ENCODE data around the gene PICK1. TPM values are rescaled to one million over a fixed set of nuclear protein-coding genes. Genes with fewer than 3 reads are reported as not detected.

PICK1 gene
- total RNA-seq, 1 experiment from 2014 or later: 6.5 TPM

GRCh38 chr22:38087855-38088254 is 30.7 kb downstream of the PICK1 start:
- DNase-seq (ENCODE audit: low read depth): no peak

- peak; percentile 33 for DNase-seq (ENCODE audit: low read depth)
These were observed 31.6 kb downstream of the PICK1 start for GRCh38 chr22:38088629-38089473.

DNA sequence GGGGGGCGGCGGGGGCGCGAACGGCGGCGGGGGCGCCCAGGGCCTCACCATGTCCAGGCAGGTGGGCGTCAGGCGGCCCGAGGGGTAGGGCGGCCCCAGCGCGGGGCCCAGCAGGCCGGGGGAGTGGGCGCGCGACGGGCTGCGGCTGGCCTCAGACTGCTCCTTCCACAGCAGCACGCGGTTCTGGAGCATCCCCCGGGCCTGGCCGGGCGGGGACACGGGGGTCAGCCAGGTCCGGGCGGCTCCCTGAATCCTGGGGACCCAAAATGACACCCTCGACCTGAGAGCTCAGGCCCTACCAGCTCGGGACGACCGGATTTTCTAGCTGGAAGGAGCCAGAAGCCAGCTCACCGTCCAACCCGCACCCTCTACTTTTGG is 32.3 kb downstream of the PICK1 start:
- DNase-seq (ENCODE audit: low read depth): no peak

- DNase-seq (ENCODE audit: low read depth): no peak
These were observed 39.9 kb downstream of the PICK1 start for GRCh38 chr22:38097058-38097457.

DNA sequence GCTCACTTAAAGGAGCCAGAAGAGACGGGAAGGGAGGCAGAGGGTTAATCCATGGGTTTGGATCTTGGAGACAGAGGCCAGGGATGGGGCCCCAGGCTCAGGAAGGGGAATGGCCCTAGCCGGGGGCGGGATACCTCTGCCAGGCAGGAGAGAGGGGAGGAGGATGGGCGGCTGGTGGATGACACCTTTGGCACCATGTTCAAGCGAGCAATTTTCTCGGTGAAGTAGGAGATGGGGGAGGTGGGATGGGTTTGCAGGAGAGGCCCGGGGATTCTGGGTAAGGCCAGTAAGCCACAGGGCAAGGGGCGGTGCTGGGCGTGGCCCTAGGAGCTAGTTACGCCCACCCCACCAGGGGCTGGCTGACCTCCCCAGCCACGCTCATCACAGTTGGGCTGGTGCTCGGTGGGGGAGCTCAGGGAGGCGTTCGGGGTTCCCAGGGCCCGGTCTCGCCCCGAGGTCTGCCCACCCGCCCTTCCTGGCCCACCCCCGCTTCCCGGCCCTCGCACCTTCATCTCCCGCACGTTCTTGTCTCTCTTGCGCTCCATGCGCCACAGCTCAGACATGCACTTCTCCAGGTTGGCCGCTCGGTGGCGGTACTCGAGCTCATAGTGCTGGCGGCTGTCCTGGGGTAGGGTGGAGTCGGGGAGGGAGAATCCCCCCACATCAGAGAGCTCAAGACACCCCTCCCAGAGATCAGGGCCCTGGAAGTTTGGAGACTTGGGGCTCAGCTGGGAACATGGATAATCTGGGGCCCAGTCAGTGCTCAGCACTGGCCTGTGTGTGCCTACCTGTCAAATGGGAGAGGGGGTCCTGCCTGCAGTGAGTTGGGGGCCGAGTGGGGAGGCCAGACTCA is 40.6 kb downstream of the PICK1 start:
- DNase-seq (ENCODE audit: low read depth): no peak

DNA sequence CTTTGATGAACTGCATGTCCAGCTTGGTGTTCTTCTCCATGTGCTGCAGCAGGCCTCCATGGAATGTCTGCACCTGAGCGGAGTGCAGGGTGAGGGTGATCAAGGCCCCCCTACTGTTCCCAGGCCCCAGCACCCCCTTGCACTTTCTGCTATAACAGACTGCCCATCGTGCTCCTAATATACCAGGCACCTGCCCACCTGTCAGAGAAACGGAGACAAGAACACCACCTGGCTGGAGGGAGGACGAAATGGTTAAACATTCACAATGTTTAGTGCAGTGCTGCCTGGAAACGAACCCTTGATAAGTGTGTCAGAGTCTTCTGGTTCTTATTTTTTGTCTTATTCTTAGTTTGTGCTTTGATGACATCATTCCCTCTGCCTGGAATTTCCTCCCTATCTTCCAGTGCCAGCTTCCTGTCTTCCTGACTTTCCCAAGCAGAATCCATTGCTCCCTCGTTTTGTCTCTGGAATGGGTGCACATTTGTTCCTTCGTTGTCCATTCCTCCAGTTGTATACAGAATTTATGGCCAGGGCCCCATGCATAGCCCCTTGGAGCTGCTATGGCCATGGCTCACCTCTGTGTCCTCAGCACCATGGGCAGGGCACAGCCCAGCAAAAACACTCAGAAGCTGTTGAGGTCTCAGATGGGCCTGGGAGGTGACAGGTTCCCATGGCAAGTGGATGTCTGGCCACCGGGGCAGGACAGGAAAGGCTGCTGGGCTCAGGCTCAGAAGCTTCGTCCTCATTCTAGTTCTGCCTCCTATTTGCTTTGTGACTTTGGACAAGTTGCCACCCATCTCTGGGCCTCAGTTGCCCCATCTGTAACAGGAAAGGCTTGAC is 41.4 kb downstream of the PICK1 start:
- no peak for DNase-seq (ENCODE audit: low read depth)

GRCh38 chr22:38103641-38104040 is 46.4 kb downstream of the PICK1 start:
- DNase-seq (ENCODE audit: low read depth): no peak

DNA sequence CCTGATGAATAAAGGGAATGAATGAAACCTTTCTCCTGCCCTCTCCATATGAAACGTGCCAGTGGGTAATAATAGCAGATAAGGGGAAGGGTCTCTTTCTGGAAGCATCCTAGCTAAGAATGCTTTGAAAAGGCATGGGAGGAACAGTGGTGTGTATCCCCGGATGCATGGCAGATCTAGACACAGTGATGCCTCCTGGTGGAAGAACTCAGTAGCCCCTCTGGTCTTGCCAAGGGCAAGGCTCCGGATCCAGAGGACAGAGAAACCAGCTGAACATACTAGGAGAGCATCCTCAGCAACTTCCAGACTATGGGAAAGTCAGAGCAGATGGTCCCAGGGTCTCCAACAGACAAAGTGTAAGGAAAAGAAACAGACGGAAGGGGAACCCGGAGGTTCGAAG is 46.9 kb downstream of the PICK1 start:
- no peak for DNase-seq (ENCODE audit: low read depth)

DNA sequence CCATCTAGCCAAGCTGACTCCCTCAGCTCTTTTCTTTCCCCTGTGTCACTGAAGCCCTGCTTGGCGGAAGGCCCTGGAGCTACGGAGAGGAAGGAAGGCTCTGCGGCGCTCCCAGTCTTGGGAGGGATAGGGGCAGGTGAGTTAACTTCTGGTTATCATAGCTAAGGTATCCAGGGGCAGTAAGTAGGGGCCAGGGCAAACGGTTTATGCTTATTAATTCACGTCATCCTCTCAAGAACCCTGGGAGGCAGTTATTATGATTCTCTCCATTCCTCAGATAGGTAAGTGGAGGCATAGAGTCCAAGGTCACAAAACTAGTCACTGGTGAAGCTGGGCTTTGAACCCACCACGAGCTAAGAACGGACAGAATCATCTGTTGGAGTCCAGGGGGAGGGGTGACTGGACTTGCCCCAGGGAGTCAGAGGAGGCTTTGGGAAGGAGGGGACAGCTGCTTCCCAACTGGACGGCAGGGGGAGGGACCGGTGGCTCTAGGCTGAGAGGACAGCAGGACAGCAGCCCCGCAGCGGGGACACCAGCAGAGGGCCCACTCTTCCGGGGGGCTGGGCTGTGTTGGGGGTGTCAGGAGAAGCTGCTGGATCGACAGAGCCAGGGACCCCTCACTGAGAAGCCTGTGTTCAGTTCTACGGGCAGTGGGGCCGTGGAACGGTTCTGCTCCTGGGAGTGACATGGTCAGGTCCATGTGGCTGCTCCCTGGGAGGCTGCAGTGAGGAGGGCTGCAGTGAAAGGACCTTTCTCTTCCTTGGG is 49.8 kb downstream of the PICK1 start:
- no peak for DNase-seq (ENCODE audit: low read depth)

DNA sequence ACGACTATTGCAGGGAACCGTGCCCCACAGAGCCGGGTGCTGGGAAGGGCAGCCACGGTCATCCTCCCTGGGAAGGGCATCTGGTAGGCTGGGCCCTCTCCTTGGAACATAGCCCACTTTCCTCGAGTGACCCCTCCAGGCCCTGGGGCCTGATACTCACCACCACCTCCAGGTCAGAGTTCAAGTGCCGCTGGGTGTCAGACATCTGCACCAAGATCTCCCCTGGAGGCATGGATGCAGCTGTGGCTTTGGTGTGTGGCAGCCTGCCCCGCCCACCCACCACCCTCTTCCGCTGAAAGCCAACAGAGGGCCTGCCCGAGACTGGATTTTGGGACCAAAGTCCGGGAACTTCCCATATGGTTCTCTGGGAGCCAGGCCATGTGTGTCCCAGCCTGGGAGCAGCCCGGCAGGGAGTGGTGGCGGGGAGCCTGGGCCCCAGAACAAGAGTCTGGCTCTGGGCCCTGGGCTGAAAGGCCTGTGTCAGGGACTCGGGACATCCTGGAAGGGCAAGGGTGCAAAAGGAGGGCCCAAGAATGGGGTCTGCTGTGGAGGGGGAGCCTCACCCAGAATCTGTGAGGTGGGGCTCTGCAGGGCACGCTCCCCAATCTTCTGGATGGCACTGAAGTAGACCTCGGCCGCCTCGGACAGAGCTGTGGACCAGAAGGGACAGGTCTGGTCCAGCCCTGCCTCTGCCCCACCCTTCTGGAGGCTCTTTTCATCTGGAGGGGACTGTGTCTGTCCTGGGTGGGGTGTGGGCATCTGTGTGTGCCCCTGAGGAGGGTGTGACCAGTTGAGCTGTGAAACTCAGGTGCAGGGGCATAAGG is 50.7 kb downstream of the PICK1 start:
- peak; percentile 87 for DNase-seq (ENCODE audit: low read depth)

DNA sequence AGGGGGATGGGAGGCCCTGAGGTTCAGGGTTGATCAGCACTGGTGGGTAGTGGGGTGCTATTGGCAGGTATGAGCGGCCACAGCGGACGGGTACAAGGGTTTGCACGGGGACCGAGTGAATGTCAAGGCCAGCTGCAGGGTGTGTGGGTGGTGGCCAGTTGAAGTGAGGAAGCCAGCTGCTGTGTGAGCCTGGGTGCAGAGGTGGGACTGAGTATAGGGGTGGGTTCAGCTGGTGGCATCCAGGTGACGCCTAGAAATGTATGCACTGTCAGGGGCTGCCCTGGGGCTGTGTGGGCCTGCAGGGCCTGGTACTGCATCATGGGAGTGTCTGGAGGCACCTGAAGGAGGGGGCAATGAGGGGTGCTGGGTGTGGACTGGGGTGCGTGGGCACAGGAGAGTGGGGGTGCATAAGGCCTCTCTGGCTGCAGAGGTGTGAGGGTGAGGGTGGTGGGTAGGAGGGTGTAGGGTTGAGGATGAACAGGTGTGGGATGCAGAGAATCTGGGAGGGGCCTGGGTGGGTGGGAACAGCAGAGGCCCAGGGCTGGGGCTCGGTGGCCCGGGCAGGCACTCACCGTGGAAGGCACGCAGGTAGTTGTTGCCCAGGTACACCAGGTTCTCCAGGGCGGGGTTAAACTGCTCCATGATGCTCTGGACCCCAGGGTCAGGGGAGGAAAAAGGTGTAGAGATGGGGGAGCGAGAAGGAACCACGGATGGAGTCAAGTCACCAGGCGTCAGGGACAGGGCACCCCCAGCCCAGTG is 51.5 kb downstream of the PICK1 start:
- DNase-seq (ENCODE audit: low read depth): no peak

- peak; percentile 15 for DNase-seq (ENCODE audit: low read depth)
These were observed 52.3 kb downstream of the PICK1 start for GRCh38 chr22:38109371-38110001.

DNA sequence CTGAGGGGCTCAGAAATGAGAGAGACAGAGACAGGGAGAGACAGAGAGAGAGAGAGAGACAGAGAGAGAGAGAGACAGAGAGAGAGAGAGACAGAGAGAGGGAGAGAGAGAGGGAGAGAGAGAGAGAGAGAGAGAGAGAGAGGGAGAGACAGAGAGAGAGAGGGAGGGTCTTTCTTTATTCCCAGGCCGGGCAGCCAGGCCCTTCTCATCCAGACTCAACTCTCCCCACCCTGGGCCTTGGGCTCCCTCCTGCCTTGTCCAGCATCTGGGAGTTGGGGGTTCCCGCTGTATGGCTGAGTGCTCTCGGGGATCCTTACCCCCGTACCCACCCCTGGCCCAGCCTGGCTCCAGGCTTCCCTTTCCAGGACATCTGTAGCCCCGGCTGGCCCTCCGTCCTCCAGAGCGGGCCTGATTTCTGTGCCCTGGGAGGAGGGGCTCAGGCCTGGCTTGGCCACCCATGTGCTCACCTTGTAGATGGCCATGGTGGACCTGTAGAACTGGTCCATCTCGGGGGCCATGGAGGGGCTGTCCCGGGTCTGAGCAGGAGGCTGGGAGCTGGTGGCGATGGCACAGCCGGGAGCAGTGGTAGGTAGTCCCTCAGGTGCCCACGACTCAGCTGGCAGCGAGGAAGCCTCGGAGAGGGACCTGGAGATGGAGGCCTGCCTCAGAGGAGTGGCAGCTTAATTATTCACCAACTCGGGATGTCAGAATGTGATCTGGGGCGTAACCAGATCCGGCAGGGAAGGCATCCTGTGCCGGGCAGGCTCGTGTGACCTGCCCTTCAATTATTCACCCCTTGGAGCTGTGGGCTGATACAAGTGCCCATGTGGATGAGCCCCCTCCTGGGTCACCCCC is 53.0 kb downstream of the PICK1 start, which contains the start of gene BAIAP2L2:
Gene BAIAP2L2, minus strand, starts transcription at position 677 of the 855 bp plus-strand sequence. Its CDS starts 159 bp downstream, at position 518.
- no peak for DNase-seq (ENCODE audit: low read depth)

- no peak for DNase-seq (ENCODE audit: low read depth)
These were observed 54.0 kb downstream of the PICK1 start for GRCh38 chr22:38110863-38111852.

DNA sequence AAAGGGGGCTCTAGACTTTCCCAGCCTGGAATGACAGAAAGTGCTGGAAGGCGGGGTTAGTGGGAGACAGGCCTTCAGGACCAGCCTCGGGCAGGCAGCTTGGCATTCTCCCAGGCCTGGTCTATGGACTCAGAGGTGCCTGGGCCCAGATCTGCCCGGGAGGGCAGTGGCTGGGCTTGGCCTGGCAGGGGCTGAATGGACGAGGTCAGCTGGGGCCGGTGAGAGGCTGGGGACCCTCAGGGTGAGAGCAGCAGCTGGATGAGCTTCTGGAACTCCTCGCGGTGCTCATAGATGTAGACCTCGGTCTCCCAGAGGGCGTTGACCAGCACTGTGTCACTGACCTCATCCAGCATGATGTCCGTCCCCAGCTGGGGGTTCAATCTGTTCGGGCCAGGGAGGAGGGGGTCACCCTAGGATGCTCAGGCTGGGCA is 54.7 kb downstream of the PICK1 start:
- DNase-seq (ENCODE audit: low read depth): no peak

DNA sequence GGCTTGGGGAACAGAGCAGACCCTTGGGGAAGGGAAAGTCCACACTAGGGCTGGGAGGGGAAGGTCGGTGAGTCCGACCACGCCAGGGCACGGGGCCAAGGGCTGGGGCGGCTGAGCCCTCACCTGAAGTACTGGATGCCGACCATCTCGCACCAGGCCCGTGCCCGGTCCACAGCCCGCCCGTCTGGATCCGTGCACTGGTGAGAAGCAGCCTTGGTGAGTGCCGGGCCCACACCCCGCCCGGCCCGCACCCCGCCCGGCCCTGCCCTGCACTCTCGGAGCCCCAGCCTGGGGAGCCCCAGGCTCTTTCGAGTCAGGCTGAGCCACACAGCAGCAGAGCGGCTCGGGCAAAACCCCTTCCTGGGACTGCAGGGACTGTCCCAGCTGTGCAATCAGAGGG is 55.2 kb downstream of the PICK1 start:
- DNase-seq (ENCODE audit: low read depth): no peak

All from RPMI7951 (cell line).